Measurements from ENCODE around the gene GDPD3. TPM values are rescaled to one million over a fixed set of nuclear protein-coding genes. Genes with fewer than 3 reads are reported as not detected.

Gene GDPD3
- total and polyA plus RNA-seq, 2 of the 13 experiments (the other 11 are each of a cell fraction or from before 2014, with no cell fraction given) = 18.7 to 20.6 TPM

GRCh38 chr16:30139583-30140481, 26.5 kb upstream of the GDPD3 start (continued):
- TF ChIP-seq, protein P1, sequence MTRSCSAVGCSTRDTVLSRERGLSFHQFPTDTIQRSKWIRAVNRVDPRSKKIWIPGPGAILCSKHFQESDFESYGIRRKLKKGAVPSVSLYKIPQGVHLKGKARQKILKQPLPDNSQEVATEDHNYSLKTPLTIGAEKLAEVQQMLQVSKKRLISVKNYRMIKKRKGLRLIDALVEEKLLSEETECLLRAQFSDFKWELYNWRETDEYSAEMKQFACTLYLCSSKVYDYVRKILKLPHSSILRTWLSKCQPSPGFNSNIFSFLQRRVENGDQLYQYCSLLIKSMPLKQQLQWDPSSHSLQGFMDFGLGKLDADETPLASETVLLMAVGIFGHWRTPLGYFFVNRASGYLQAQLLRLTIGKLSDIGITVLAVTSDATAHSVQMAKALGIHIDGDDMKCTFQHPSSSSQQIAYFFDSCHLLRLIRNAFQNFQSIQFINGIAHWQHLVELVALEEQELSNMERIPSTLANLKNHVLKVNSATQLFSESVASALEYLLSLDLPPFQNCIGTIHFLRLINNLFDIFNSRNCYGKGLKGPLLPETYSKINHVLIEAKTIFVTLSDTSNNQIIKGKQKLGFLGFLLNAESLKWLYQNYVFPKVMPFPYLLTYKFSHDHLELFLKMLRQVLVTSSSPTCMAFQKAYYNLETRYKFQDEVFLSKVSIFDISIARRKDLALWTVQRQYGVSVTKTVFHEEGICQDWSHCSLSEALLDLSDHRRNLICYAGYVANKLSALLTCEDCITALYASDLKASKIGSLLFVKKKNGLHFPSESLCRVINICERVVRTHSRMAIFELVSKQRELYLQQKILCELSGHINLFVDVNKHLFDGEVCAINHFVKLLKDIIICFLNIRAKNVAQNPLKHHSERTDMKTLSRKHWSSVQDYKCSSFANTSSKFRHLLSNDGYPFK (CRISPR knock-in tag; IDR thresholded peaks at IDR 0.05; ENCODE audit: borderline replicate concordance) = no peak
- TF ChIP-seq SMAD3 (CRISPR knock-in tag; IDR thresholded peaks at IDR 0.05) = peak; percentile 94
- TF ChIP-seq, protein P2, sequence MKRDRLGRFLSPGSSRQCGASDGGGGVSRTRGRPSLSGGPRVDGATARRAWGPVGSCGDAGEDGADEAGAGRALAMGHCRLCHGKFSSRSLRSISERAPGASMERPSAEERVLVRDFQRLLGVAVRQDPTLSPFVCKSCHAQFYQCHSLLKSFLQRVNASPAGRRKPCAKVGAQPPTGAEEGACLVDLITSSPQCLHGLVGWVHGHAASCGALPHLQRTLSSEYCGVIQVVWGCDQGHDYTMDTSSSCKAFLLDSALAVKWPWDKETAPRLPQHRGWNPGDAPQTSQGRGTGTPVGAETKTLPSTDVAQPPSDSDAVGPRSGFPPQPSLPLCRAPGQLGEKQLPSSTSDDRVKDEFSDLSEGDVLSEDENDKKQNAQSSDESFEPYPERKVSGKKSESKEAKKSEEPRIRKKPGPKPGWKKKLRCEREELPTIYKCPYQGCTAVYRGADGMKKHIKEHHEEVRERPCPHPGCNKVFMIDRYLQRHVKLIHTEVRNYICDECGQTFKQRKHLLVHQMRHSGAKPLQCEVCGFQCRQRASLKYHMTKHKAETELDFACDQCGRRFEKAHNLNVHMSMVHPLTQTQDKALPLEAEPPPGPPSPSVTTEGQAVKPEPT (CRISPR knock-in tag; IDR thresholded peaks at IDR 0.05; ENCODE audit: low read depth) = no peak
- no peak for TF ChIP-seq RARG (CRISPR knock-in tag; IDR thresholded peaks at IDR 0.05; ENCODE audit: low read depth)
- no peak for TF ChIP-seq ZNF562 (CRISPR knock-in tag; IDR thresholded peaks at IDR 0.05; ENCODE audit: borderline replicate concordance)
- TF ChIP-seq TRAFD1 (CRISPR knock-in tag; IDR thresholded peaks at IDR 0.05; ENCODE audit: borderline replicate concordance) = no peak; the same call in 1 of the 2 replicates
- TF ChIP-seq MIER3 (CRISPR knock-in tag; IDR thresholded peaks at IDR 0.05; ENCODE audit: borderline replicate concordance) = peak; percentile 99
- no peak for TF ChIP-seq CENPX (CRISPR knock-in tag; IDR thresholded peaks at IDR 0.05)
- TF ChIP-seq ZNF607 (CRISPR knock-in tag; IDR thresholded peaks at IDR 0.05; ENCODE audit: borderline replicate concordance) = 0 out of 2 replicates have a peak, but pooled peaks have one; percentile 49
- no peak for TF ChIP-seq ZNF850 (CRISPR knock-in tag; conservative IDR thresholded peaks at IDR 0.05)
- no peak for TF ChIP-seq ZNF564 (CRISPR knock-in tag; IDR thresholded peaks at IDR 0.05)
- peak; percentile 90 for TF ChIP-seq MAX (IDR thresholded peaks at IDR 0.05)
- peak; percentile 99 for TF ChIP-seq ZNF710 (CRISPR knock-in tag; IDR thresholded peaks at IDR 0.05; ENCODE audit: borderline replicate concordance)
- no peak; the same call in 1 of the 2 replicates for TF ChIP-seq USF2 (IDR thresholded peaks at IDR 0.05; ENCODE audit: low read depth, low read length)
- 0 out of 2 replicates have a peak, but pooled peaks have one; percentile 42 for TF ChIP-seq USF2 (CRISPR knock-in tag; IDR thresholded peaks at IDR 0.05; ENCODE audit: borderline replicate concordance)
- TF ChIP-seq ZNF225 (CRISPR knock-in tag; IDR thresholded peaks at IDR 0.05) = no peak

Data from HepG2 (cell line).